GM21576 (cell line): Measurements from ENCODE around the gene CLHC1.
"Not testable (repeated sequence)": the region's sequence is repeated elsewhere in the genome, so short reads cannot be mapped to it uniquely, and the experiment has no call there.

Source experiments
- ATAC-seq: cut with Tn5 transposase; IDR thresholded peaks from one replicate; pipeline ENCODE4 v1.9.1; 2021; ENCODE audit warnings: mild to moderate bottlenecking, moderate library complexity; ENCODE audit not compliant: unreplicated experiment

Gene CLHC1

DNA sequence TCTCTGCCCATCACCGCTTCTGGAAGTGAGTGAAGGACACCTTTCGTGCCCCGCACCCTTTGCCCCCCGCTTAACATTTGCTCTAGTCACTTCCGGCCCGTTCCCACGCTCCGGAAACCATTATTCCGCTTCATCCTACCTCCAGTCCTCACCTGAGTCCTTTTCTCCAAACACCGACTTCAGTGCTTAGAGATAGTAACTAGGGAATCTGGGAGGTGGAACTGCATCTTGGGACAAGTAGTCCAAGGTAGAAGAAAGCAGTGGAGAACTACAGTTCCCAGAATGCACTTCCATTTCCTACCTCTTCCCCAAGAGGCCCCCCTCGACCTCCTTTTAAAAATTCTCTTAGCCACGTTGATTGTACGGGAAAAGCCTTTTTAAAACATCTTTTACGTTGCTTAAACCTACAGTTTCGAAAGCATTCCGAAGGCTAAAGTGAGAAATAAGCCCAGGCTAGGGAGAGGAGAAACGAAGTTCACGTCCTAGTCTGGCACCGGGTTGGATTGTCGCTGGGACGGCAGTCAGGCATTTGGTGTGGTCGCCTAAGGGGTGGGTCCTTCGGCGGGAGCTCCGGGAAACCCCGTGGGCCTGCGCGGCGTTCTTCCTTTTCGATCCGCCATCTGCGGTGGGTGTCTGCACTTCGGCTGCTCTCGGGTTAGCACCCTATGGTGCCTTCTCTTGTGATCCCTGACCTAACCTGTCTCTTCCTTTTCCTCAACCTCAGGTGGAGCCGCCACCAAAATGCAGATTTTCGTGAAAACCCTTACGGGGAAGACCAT is at the start of gene CLHC1, which contains the start of gene RPS27A:
Gene CLHC1, minus strand, starts transcription at position 210 of the 779 bp plus-strand sequence. CDS start 9,882 bp downstream, outside the sequence.
Gene RPS27A, plus strand, starts transcription at position 605 of the 779 bp plus-strand sequence. Its CDS starts 137 bp downstream, at position 742.
- peak; percentile 91 for ATAC-seq

DNA sequence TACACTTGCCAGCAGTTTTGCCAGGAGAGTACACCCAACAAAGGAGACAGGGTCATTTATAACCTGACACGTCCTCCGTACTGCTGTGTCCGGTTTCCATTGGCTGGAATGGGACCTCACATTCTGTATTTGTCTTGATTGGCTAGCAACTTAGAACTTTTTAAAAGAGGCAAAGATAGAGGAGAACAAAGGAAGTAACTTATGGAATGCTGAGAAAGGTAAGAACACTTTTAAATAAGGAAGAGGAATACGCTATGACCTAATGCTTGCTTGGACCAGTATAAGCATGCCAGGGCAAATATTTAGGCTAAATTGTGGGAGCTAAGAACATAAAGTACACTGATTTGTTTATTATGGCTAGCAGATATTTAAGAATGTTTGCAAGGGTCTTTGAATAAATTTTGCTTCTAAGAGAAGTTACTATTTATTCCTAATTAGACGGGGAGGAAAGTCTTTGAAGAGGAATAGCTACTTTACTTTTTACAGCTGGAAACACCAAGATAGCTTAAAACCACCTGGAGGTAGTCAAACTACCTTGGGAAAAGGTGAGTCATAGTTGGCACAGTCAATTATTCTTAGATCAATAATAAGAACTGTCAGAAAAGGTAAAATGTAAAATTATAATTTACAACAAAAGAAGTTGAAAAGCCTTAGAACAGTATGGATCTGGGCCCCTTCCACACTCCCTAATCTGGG is 48.9 kb upstream of the CLHC1 start:
- not testable (repeated sequence) for ATAC-seq

DNA sequence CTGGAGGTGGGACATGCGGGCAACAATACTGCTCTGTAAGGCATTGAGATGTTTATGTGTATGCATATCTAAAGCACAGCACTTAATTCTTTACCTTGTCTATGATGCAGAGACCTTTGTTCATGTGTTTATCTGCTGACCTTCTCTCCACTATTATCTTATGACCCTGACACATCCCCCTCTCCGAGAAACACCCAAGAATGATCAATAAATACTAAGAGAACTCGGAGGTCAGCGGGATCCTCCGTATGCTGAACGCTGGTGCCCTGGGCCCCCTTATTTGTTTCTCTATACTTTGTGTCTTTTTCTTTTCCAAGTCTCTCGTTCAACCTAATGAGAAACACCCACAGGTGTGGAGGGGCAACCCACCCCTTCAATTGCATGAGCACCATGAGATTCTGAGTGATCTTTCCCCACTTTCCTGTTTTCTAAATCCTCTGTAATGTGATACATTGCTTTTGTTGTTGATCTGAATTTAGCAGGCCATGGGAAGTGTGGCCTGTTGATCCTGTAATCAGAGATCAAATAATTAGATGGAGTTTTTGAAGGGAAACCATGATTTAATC is 47.8 kb upstream of the CLHC1 start:
- not testable (repeated sequence) for ATAC-seq

DNA sequence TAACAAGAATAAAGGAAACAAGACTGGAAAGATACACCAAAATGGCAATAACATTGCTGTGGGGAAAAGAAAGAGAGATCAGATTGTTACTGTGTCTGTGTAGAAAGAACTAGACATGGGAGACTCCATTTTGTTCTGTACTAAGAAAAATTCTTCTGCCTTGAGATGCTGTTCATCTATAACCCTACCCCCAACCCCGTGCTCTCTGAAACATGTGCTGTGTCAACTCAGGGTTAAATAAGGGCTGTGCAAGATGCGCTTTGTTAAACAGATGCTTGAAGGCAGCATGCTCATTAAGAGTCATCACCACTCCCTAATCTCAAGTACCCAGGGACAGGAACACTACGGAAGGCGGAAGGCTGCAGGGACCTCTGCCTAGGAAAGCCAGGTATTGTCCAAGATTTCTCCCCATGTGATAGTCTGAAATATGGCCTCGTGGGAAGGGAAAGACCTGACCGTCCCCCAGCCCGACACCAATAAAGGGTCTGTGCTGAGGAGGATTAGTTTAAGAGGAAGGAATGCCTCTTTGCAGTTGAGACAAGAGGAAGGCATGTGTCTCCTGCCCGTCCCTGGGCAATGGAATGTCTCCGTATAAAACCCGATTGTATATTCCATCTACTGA is 47.2 kb upstream of the CLHC1 start:
- ATAC-seq: not testable (repeated sequence)

DNA sequence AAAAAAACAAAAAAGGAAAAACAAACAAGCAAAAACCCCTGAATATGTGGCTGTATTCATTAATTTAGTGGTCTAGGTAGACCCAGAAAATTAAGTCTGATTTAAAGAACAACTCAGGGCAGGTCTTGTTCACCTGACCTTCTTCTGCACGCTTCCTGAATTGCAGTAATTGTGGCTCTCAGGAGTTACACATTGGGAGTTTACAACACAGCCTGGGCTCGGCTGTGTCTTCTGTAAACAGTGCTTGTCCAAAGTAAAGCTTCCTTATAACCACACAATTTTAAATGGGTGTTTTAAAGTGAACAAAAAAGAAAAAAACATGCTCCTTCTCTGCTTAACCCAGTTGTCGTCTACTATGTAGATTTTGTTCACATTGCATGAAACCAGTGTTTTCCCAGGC is 45.2 kb upstream of the CLHC1 start:
- ATAC-seq: no peak

DNA sequence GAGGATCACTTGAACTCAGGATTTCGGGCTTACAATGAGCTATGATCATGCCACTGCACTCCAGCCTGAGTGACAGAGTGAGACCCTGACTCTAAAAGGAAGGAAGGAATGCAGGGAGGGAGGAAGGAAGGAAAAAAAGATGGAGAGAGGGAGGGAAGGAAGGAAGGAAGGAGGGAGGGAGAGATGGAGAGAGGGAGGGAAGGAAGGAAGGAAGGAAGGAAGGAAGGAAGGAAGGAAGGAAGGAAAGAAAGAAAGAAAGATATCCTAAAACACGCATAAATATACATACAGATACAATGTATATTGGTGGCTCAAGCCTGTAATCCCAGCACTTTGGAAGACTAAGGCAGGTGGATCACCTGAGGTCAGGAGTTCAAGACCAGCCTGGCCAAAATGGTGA is 42.3 kb upstream of the CLHC1 start:
- not testable (repeated sequence) for ATAC-seq

DNA sequence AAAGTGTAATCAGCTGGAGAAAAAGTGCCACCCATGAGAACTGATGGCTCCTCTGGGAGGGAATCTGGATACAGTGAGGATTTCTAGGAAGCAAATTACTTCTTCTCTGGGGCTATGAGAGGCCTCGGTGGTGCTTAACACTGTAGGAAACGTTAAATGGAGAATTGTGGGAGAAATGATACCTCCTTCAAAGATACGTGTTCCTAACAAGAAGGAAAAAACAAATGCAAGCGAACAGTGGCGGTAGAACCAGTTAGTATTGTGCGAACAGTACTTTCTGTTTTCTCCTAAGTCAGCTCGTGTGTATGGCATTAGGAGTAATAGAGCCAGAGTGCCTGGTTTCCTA is 37.5 kb upstream of the CLHC1 start:
- no peak for ATAC-seq

DNA sequence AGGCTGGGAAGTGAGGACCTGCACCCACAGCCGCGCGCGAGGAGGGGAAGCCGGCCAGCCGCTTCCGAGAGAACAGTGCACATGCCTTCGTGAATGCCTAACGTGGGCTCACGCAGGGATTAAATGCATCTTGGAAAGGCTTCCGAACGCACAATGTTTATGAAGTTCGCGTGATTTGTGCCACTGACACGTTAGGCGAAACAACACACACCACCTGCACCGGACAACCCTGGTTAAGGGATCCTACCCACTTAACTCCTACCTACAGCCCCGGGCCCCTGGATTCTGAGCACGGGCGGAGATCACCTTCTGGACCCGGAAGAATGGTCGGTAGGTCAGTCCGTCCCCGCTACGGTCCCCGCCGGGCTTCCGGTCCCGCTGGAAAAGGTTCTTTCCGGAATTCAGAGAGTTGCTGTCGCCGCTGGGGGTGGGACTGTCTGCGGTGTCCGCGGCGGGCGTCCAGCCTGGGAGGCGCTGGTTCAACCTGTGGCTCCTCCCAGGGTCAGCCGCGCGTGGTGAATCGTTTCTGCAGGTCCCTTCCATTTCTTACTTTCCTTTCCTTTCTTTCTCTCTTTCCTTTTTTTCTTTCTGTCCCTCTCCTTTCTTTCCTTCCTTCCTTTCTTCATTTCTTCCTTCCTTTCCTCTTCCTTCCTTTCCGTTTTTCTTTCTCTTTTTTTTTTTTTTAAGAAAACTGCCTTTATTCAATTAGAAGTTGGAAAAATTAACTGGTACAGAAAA is 37.0 kb upstream of the CLHC1 start, which contains the start of gene MTIF2:
Gene MTIF2, minus strand, starts transcription at position 325 of the 738 bp plus-strand sequence. CDS start 5,373 bp downstream, outside the sequence.
- ATAC-seq: peak; percentile 98

DNA sequence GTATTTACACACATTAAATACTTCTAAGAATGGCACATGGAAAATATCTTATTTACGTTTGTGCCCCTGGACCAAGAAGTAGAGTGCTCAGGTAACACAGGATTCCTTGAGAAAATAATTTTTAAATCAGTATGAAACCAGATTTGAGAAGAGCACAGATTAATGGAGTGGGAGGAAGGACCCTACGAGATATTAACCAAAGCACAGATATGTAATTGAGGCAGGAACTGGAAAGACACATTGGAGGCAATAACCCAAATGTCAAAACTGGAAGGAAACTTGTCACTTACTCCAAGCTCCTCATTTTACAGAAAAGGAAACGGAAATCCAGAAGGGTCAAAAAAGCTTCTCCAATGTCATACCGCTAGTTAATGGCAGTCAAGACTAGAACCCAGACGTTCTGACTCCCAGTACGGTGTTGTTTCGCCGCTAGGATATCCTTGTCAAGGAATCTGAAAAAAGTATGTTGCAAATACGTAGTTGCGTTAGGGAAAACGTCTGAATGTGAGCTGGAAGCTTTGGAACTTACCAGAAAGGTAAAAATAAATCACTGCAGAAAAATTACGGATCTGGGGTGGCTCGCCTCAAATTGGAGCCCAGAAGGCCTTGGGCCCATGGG is 36.3 kb upstream of the CLHC1 start:
- no peak for ATAC-seq

DNA sequence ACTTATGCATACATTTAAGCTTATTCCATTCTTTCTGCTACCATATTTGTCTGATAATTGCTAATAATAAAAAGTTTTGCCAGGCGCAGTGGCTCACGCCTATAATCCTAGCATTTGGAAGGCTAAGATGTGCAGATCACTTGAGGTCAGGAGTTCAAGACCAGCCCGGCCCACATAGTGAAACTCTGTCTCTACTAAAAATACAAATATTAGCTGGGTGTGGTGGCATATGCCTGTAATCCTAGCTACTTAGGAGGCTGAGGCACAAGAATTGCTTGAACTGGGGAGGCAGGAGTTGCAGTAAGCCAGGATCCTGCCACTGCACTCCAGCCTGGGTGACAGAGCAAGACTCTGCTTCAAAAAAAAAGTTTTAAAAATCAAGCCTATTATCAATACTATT is 27.5 kb upstream of the CLHC1 start:
- not testable (repeated sequence) for ATAC-seq

DNA sequence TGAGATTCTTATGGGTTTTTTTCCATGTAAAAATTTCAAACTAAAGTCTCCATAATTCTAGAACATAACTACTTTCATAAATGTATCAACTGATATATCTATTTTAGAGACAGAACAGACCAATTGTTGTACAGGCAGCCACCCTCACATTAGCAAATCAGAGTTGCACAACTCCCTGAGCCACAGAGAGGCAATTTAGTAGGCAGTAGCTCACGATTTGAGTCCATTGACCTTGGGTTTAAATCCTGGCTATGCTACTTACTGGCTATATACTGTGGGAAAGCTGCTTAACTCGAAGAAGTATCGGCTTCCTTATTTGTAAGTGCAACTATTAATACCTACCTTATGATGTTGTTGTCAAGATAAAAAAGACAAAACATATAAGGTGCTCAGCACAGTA is 20.7 kb upstream of the CLHC1 start:
- ATAC-seq: no peak

DNA sequence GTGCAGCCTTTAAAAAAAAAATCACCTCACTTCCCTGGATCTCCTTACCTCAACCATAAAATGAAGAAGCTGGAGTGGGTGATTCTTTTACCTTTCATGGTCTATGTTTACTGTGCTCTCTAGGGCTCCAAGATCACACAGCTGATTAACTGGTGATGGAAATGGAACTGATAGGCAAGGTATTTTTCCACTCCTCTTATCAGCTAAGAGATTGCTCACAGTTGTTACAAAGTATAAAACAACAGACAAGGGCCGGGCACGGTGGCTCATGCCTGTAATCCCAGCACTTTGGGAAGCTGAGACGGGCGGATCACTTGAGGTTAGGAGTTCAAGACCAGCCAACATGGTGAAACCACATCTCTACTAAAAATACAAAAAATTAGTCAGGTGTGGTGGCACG is 14.9 kb upstream of the CLHC1 start:
- no peak for ATAC-seq

DNA sequence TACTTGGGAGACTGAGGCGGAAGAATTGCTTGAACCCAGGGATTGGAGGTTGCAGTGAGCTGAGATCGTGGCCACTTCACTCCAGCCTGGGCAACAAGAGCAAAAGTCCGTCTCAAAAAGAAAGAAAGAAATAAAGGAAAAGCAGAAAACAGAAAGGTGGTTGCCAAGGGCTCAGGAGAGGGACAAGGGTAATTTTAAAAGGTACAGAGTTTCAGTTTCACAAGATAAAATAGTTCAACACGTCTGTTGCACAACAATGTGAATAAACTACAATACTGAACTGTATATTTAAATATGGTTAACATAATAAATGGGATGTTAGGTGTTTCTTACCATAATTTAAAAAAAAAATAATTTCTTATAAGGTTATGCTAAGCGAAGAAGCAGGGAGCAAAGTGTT is 13.3 kb upstream of the CLHC1 start:
- ATAC-seq: no peak

DNA sequence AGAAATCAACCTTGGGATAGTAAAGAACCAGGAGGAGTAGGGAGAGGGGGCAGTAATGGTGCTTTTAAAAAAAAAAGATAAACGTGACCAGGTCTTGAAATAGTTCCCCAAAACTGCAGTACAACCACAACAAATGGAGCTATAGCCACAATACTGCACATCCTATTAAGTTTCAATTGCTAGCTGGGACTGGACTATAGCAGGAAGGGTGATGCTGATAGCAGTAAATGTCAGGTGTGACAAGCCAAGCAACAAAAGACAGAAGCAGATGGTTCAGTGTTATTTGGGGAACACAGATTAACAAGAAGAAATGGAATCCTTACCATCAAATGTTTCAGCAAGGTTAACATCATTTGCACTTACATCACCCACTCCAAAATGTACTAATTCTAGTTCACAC is 10.5 kb upstream of the CLHC1 start:
- no peak for ATAC-seq

DNA sequence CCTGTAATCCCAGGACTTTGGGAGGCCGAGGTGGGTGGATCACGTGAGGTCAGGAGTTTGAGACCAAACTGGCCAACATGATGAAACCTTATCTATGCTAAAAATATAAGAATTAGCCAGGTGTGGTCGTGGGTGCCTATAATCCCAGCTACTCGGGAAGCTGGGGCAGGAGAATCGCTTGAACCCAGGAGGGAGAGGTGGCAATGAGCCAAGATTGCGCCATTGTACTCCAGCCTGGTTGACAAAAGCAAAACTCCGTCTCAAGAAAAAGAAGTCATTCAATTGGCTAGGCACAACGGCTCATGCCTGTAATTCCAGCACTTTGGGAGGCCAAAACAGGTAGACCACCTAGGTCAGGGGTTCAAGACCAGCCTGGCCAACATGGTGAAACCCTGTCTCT is 9.5 kb upstream of the CLHC1 start:
- ATAC-seq: not testable (repeated sequence)

DNA sequence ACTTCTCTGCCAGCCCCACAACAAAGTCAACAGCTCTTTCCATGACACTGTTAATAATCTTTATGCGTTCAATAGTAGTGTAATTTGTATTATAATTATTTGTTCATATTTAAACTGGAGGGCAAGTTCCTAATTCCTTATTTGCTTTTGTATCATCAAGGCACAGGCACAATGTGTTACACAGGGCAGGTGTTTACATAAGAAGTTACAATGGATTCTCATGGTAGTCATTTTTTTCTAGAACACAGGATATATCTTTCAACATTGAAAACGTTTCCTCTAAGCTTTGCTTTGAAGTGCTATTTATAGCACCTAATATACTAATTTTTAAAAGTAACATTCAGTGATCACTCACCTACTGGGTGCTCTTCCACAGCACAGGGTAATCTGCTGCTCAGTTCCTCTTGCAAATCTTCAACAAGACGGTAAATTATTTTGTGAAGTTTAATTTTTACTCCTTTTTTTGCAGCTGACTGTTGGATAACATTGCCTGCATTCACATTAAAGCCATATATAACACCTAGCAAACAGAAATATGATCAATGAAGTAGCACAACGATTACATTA is 7.6 kb upstream of the CLHC1 start:
- no peak for ATAC-seq

DNA sequence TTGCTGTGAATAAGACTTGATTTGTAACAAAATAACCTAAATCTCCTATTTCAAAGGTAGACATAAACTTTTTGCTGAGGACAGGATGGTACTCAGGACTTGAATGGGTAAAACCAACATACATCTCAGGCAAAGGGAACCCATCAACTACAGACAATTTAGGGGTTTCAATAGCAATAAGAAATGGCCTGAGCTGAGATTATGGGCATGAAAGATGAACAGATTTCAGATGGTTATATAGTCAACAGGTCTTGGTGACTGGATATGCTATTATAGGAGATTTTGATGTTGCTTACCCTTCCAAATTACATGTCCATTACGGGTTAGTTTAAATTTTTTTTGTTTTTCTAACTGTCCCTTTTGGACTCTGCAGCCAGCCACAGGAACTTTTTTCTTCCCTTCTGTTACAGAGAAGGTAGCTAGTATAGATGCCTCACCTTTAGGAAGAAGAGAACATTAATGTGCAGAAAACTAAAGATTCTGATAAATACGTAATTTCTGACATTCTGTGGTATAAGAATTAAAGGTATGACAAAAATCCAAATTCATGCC is 5.0 kb upstream of the CLHC1 start:
- ATAC-seq: no peak

DNA sequence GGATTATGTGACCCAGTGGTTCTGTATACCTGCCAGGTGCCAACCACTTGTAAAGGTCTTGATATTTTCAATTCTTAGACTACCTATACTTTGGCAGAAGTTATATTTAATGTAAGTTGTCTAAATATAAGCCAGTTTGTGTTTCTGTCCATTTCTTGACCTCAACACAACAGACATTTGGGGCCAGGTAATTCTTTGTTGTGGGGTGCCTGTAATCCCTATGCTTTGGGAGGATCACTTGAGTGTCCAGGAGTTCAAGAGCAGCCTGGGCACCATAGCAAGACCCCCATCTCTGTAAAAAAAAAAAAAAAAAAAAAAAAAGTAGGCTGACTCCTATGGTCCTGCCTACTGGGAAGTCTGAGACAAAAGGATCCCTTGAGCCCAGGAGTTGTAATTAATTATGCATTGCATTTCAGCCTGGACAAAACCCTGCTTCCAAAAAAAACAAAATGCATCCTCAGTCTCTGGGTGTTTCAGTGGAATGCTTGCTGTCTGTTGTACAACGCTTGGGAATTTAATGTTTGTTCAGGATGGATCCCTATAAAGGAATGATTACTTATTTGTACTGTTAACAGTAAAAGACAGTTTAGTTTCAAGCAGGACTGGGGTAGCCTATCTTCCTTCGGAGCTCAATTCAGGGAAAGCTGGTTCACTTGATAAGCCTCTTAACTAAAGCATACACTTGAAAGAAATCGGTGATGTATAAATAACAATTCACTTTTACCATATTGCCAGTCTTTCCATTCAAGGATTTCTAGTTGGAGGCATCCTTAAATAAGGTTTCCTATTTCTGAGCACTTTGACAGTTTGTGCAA is 3.8 kb upstream of the CLHC1 start:
- no peak for ATAC-seq

DNA sequence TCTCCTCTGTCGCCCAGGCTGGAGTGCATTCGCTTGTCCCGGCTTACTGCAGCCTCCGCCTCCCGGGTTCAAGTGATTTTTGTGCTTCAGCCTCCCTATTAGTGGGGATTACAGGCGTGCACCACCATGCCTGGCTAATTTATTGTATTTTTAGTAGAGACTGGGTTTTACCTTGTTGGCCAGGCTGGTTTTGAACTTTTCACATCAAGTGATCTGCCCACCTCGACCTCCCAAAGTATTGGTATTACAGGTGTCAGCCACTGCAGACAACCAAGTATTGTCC is 1.5 kb upstream of the CLHC1 start:
- ATAC-seq: no peak
